ENCODE results near the gene SYCN.

The SYCN gene

GRCh38 chr19:39169143-39169810 is 34.8 kb downstream of the SYCN start:
- no peak for DNase-seq

GRCh38 chr19:39168258-39169142 is 35.6 kb downstream of the SYCN start:
- DNase-seq: no peak

DNA sequence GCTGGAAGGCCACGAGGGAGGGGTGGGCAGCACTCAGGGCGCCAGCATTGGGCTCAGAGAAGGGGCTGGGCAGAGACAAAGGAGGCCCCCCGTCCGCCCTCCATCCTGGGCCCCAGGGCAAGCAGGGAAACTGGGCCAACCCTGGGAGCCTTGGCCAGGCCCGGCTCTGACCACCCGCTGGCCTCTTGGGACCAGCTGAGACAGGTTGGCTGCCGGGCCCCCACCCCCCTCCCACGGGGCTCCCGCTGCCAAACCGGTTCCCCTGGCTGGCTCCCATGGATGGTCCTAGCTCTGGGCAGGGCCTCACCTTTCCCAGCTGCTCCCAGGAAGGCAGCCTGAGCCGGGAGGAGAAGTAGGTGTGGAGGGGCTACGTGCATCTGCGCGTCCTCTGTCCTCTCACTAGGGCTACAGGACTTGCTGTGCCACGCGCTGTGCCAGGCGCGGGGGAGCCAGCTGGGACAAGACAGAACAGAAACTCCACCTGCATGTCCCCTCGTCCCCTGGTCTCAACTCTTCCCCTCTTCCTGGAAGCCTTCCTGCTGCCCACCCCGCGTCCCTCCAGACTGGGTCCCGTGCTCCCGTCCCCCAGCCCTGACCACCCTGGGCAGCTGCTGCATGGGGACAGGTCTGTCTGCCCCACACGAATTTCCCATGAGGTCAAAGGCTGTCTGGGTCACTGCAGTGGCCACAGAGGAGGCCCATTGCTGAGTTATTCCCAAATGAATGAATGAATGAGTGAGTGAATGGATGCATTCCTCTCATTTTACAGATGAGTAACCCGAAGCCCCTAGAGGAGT is 36.4 kb downstream of the SYCN start:
- DNase-seq: no peak

DNA sequence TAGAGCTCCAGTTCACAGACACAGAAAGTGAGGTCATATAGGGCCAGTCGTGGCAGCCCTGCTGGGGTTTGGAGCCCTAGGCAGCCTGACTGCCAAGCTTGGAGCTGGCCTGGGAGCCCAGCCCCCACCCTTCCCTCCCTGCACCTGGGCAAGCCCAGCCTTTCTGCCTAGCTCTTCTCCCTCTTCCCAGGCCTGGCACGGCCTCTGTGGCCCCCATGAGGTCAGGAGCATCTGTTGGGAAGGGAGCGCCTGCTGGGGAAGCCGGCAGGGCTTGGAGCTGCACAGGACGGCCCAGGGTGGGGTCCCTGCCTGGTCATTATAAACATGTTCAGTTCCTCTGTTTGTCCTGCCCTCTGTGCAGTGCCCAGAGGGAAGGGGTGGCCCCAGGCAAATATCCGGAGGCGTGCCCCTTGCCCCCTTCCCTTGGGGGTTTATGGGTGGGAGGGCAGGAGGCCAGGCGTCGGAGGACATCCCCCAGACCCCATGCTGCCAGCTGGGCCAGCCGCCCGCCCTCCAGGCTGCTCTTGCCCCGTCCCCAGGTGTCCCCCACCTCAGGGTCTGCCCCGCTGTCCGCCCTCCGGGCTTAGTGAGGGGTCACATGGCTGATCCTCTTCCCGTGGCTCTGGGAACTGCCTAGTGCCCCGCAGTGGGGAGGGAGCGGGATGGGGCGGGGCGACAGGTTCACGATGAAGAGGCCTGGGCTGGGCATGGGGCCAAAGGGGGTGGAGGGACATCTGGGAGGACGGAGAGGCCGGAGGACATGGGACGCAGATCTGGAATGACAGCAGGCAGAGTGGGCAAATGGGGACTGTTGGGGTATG is 37.3 kb downstream of the SYCN start:
- DNase-seq: no peak

DNA sequence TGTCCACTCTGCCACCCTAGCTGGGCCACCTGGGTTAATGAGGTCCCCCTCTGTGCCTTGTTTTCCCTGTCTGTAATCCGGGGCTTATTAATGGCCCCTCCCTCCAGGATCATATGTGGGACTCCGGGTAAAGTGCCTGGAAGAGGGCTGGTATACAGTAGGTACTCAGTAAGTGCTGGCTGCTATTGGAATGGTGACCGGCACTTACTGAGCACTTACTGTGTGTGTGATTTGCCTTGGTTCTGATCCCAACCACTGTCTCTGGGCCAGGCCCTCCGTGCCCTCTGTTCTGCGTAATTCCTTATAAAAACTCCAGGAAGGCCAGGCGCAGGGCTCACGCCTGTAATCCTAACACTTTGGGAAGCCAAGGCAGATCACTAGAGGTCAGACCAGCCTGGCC is 38.2 kb downstream of the SYCN start:
- no peak for DNase-seq

- DNase-seq: no peak
These were observed 39.8 kb downstream of the SYCN start for GRCh38 chr19:39164289-39164688.

DNA sequence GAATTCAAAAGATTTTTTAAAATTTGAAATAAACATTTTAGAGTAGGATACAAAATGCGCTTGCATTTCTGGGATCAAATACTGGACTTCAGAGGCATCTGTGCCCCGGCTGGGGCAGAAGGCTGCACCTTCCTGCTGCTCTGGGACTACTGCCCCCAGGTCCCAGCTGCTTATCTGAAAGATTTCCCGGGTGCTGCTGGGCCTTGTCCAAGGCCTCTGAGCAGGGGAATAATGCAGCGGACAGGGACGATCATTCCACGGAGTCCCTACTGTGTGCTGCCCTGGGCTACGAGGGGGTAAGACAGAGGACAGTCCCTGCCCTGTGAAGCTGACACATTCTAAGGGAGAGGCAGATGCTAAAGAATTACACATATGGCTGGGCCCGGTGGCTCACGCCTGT is 40.4 kb downstream of the SYCN start:
- DNase-seq: no peak

DNA sequence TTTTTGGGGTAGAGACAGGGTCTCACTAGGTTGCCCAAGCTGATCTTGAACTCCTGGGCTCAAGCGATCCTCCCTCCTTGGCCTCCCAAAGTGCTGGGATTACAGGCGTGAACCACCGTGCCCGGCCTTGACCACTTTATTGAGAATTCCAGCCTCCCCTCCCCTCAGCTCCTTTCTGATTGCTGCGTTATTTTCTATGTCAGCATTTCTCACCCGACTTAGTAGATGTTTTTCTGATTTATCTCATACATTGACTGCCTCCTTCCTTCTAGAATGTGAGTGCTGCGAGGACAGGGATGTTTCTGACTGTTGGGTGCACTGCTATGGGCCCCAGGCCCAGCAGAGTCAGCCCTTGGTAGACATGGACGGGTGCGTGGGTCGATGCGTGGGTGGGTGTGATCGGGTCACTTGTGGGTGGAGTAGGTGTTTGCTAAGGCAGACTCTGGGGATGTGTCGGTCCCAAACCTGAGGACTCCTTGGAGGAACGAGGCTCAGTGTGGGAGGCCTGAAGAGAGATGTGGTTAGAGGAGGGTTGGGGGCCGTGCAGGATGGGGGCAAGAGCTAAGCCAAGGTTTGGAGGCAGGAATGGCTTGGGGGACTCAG is 41.5 kb downstream of the SYCN start:
- no peak for DNase-seq

DNA sequence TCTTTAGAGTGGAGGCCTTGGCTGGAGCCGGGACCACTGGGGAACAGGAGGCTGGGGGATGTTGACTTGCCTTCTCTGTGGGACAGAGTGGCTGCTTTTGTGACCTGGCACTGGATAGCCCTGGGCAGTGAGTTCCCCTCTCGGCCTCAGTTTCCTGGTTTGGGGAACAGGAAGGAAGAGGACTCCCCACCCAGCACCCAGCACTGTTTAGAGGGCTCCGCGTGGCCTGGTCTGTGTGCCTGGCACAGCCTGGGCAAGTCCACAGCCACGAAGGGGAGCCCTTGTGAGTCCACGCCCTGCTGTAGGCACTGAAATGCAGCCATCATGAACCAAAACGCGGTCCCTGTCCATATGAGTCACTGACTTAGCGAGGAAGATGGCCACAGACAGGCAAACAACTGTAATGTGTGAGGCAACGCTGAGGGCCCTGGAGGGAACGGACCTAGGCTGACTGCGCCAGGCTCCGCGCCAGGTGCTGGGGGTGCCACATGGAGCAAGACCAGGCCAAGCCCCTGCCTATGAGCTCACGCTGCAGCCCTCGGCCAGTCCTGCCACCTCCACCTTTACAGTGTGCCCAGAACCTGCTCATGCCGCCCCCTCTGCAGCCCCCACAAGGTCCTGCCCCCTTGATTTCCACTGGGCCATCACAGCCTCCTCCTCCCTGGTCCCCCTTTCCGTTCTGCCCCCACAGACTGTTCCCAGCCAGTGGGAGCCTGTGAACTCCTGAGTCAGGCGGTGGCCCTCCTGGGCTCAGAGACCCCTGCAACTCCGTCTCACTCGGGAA is 43.0 kb downstream of the SYCN start:
- DNase-seq: no peak

- DNase-seq: no peak
These were observed 43.6 kb downstream of the SYCN start for GRCh38 chr19:39160523-39160861.

DNA sequence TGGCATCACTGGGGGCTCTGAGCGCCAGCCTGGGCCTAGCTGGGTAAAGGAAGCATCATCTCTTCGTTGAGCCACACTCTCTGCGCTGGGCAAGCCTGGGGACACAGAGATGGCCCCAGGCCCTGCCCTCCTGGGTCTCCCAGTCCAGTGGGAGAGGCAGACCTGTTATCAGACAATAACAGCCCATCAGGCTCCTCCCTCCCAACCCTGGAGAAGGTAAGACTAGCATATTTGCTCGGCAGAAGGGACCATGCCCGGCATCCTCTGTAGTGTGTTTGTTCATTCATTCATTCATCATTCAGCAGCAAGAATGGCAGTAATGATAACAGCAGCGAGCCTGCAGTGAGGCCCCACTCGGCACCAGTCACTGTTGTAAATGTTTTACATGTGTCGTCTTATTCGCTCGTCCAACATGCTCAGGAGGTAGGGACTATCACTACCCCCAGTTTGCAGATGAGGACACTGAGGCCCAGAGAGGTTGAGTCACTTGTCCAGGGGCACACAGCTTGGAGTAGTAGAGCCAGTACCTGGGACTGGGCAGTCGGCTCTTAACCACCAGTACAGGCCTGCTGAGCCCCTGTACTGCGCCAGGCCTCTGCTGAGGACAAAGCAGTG is 45.3 kb downstream of the SYCN start:
- no peak for DNase-seq

- no peak for DNase-seq
These were observed 46.1 kb downstream of the SYCN start for GRCh38 chr19:39157997-39158389.

GRCh38 chr19:39157275-39157996 is 46.6 kb downstream of the SYCN start:
- no peak for DNase-seq

DNA sequence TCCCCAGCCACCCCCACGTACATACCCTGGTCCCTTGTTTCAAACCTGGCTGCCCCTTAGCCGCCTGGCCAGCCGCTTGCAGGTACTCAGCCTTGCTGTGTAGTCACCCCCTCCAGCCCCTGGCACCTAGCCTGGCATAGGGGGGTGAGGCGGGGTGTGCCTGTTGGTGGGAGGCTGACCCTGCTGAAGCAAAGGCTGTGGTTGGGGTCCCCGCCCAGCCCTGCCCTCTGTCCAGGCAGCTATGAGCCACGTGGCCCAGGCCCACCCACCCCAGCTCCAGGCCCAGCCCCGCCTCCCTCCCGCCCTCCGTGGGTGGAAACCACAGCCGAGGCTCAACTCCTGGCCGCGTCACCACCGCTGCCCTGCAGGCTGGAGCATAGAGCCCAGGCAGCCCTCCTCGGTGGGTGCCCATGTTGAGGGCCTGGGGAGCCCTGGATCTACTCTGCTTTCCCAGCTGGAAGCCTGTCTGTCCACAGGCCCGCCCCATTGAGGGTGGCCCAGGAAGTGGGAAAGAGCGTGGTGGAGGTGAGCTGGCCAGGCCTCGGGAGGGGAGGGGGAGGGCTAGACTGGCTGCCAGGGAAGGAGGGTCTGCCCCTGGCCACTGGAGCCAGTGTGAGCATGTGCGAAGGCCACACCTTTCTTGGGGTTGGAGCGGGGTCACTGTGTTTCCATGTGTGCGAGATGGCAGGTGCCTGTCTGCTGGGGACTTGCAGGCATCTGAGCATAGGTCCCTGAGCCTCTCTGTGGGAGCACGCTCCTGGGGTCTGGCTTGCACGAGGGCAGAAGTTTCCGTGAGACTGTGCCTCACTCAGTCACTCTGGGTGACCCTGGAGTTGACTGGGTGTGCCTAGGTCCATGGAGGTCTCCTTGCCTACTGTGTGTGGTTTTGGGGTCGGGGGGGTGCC is 47.5 kb downstream of the SYCN start:
- no peak for DNase-seq

DNA sequence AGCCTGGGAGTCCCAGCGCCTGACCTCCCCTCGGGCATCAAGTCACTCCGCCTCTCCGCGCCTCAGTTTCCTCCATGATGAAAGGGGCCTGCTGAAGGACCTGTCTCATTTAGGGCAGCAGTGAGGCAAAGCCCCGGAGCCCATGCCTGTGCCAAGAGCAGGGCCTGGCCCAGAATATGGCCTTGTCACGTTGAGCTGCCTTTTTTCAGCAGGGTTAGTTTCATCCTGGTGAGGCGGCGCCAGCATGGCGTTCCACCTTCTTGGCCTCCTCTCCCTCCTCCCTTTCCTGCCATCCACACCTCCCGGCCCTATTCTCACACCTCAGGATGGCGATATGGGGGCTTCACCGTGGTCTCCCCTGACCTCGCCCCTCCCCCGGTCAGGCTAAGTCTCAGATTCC is 48.3 kb downstream of the SYCN start:
- no peak for DNase-seq

DNA sequence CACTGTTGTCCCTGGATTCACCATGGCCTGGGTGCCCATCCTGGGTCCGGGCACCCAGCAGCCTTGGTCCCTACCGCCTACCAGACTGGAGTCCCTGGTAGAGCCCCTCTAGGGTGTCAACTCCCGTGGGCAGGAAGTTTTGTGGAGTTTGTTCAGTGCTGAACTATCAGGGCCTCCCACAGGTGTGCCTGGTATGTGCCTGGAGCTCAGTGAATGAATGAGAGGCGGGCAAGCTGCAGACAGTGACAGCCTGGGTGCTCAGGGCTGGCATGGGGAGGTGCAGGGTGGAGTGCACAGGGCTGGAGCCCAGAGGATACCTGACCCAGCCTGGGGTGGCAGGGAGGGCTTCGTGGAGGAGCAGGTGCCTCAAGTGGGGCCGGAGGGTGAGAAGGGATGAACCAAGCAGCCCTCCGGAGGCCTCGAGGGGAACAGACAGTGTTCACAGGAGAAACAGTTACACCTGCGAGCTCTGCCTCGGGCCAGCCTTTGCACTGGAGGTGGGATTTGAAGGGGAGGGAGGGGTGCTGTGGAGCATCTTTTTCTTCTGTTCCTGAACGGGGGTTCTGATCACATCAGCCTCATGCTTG is 48.9 kb downstream of the SYCN start:
- DNase-seq: no peak

DNA sequence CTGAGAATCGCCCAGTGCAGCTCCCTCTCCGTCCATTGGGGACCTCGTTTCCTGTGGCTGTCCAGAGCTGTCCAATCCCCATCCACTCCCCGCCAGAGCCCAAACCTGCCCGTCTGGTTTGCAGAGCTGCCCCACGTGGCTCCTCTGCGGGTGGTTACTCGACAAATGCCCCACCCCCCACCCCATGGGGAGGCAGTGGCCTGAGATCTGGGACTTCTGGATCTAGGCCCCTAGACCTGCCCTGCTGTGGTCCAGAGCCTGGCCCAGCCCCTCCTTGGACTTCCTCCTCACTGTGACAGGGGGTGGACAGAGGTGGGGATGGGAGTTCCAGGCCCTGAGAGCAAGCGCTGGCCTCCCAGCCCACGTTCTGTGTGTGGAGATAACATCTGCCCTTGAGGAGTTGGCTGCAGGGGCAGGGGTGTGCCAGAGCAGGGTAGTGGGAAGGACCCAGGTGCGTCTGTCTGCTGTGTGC is 49.4 kb downstream of the SYCN start:
- no peak for DNase-seq

GRCh38 chr19:39154100-39154628 is 49.9 kb downstream of the SYCN start:
- no peak for DNase-seq

Measured in suppressor macrophage treated with lipopolysaccharide for 1 hour (primary cell).